ENCODE results near the gene CADM2.

The CADM2 gene

GRCh38 chr3:84961521-84962255 is 2.9 kb downstream of the CADM2 start:
- Histone ChIP-seq H3K9ac (ENCODE audit: low read depth in 1 of 2, low read length in 2 of 2) (no peak overlapping the region), H3K9me3 (ENCODE audit: control insufficient read depth in 1 of 2, low read length in 2 of 2) (no peaks in the 10 kb centered on the region), H3K27ac (ENCODE audit: low read depth, low read length) (no peak overlapping the region), H3K4me3 (ENCODE audit: low read depth in 1 of 2, low read length in 2 of 2) (no peak overlapping the region), H3K27me3 (ENCODE audit: control insufficient read depth in 1 of 2, insufficient read depth in 2 of 2, low read length in 2 of 2) (peaks cover 17 to 21% of the 10 kb centered on the region in 2 donors), H3K4me1 (ENCODE audit: control insufficient read depth in 1 of 2, insufficient read depth in 2 of 2, low read length in 2 of 2) (peaks cover 0 to 5% of the 10 kb centered on the region in 2 donors), H3K36me3 (ENCODE audit: control insufficient read depth in 1 of 2, insufficient read depth in 2 of 2, low read length in 2 of 2) (no peaks in the 10 kb centered on the region)

GRCh38 chr3:84962415-84962814 is 3.6 kb downstream of the CADM2 start:
- no peaks in the 10 kb centered on the region for H3K36me3 ChIP-seq (ENCODE audit: control insufficient read depth in 1 of 2, insufficient read depth in 2 of 2, low read length in 2 of 2)
- peaks cover 0 to 5% of the 10 kb centered on the region in 2 donors for H3K4me1 ChIP-seq (ENCODE audit: control insufficient read depth in 1 of 2, insufficient read depth in 2 of 2, low read length in 2 of 2)
- no peak overlapping the region for H3K4me3 ChIP-seq (ENCODE audit: low read depth in 1 of 2, low read length in 2 of 2)
- peaks cover 17 to 21% of the 10 kb centered on the region in 2 donors for H3K27me3 ChIP-seq (ENCODE audit: control insufficient read depth in 1 of 2, insufficient read depth in 2 of 2, low read length in 2 of 2)
- H3K9ac ChIP-seq (ENCODE audit: low read depth in 1 of 2, low read length in 2 of 2): no peak overlapping the region
- H3K9me3 ChIP-seq (ENCODE audit: control insufficient read depth in 1 of 2, low read length in 2 of 2): no peaks in the 10 kb centered on the region
- H3K27ac ChIP-seq (ENCODE audit: low read depth, low read length): no peak overlapping the region

GRCh38 chr3:84963137-84963536 is 4.3 kb downstream of the CADM2 start:
- Histone ChIP-seq H3K27ac (ENCODE audit: low read depth, low read length) (no peak overlapping the region), H3K9ac (ENCODE audit: low read depth in 1 of 2, low read length in 2 of 2) (no peak overlapping the region), H3K4me3 (ENCODE audit: low read depth in 1 of 2, low read length in 2 of 2) (no peak overlapping the region), H3K36me3 (ENCODE audit: control insufficient read depth in 1 of 2, insufficient read depth in 2 of 2, low read length in 2 of 2) (no peaks in the 10 kb centered on the region), H3K27me3 (ENCODE audit: control insufficient read depth in 1 of 2, insufficient read depth in 2 of 2, low read length in 2 of 2) (peaks cover 17 to 21% of the 10 kb centered on the region in 2 donors), H3K9me3 (ENCODE audit: control insufficient read depth in 1 of 2, low read length in 2 of 2) (no peaks in the 10 kb centered on the region), H3K4me1 (ENCODE audit: control insufficient read depth in 1 of 2, insufficient read depth in 2 of 2, low read length in 2 of 2) (peaks cover 0 to 5% of the 10 kb centered on the region in 2 donors)

GRCh38 chr3:84965141-84965540 is 6.4 kb downstream of the CADM2 start:
- H3K27ac ChIP-seq (ENCODE audit: low read depth, low read length): no peak overlapping the region
- H3K9me3 ChIP-seq (ENCODE audit: control insufficient read depth in 1 of 2, low read length in 2 of 2): no peaks in the 10 kb centered on the region
- no peaks in the 10 kb centered on the region for H3K36me3 ChIP-seq (ENCODE audit: control insufficient read depth in 1 of 2, insufficient read depth in 2 of 2, low read length in 2 of 2)
- H3K4me1 ChIP-seq (ENCODE audit: control insufficient read depth in 1 of 2, insufficient read depth in 2 of 2, low read length in 2 of 2): no peaks in the 10 kb centered on the region
- no peak overlapping the region for H3K9ac ChIP-seq (ENCODE audit: low read depth in 1 of 2, low read length in 2 of 2)
- H3K4me3 ChIP-seq (ENCODE audit: low read depth in 1 of 2, low read length in 2 of 2): no peak overlapping the region
- H3K27me3 ChIP-seq (ENCODE audit: control insufficient read depth in 1 of 2, insufficient read depth in 2 of 2, low read length in 2 of 2): peaks cover 10% of the 10 kb centered on the region in 2 donors

- H3K9me3 ChIP-seq (ENCODE audit: control insufficient read depth in 1 of 2, low read length in 2 of 2): no peaks in the 10 kb centered on the region
- H3K9ac ChIP-seq (ENCODE audit: low read depth in 1 of 2, low read length in 2 of 2): no peak overlapping the region
- H3K36me3 ChIP-seq (ENCODE audit: control insufficient read depth in 1 of 2, insufficient read depth in 2 of 2, low read length in 2 of 2): no peaks in the 10 kb centered on the region
- H3K27ac ChIP-seq (ENCODE audit: low read depth, low read length): no peak overlapping the region
- H3K4me3 ChIP-seq (ENCODE audit: low read depth in 1 of 2, low read length in 2 of 2): no peak overlapping the region
- H3K4me1 ChIP-seq (ENCODE audit: control insufficient read depth in 1 of 2, insufficient read depth in 2 of 2, low read length in 2 of 2): no peaks in the 10 kb centered on the region
- no peaks in the 10 kb centered on the region for H3K27me3 ChIP-seq (ENCODE audit: control insufficient read depth in 1 of 2, insufficient read depth in 2 of 2, low read length in 2 of 2)
These were observed 9.2 kb downstream of the CADM2 start for GRCh38 chr3:84967767-84968581.

- H3K9ac ChIP-seq (ENCODE audit: low read depth in 1 of 2, low read length in 2 of 2): no peak overlapping the region
- no peaks in the 10 kb centered on the region for H3K9me3 ChIP-seq (ENCODE audit: control insufficient read depth in 1 of 2, low read length in 2 of 2)
- H3K4me1 ChIP-seq (ENCODE audit: control insufficient read depth in 1 of 2, insufficient read depth in 2 of 2, low read length in 2 of 2): no peaks in the 10 kb centered on the region
- H3K27ac ChIP-seq (ENCODE audit: low read depth, low read length): no peak overlapping the region
- no peak overlapping the region for H3K4me3 ChIP-seq (ENCODE audit: low read depth in 1 of 2, low read length in 2 of 2)
- no peaks in the 10 kb centered on the region for H3K36me3 ChIP-seq (ENCODE audit: control insufficient read depth in 1 of 2, insufficient read depth in 2 of 2, low read length in 2 of 2)
- H3K27me3 ChIP-seq (ENCODE audit: control insufficient read depth in 1 of 2, insufficient read depth in 2 of 2, low read length in 2 of 2): no peaks in the 10 kb centered on the region
These were observed 10.0 kb downstream of the CADM2 start for GRCh38 chr3:84968701-84969235.

GRCh38 chr3:84974347-84974746 is 15.6 kb downstream of the CADM2 start:
- H3K9ac ChIP-seq (ENCODE audit: low read depth in 1 of 2, low read length in 2 of 2): no peak overlapping the region

GRCh38 chr3:84977021-84977420 is 18.2 kb downstream of the CADM2 start:
- Histone ChIP-seq H3K9me3 (ENCODE audit: control insufficient read depth in 1 of 2, low read length in 2 of 2) (no peaks in the 10 kb centered on the region), H3K4me3 (ENCODE audit: low read depth in 1 of 2, low read length in 2 of 2) (no peak overlapping the region), H3K36me3 (ENCODE audit: control insufficient read depth in 1 of 2, insufficient read depth in 2 of 2, low read length in 2 of 2) (no peaks in the 10 kb centered on the region), H3K4me1 (ENCODE audit: control insufficient read depth in 1 of 2, insufficient read depth in 2 of 2, low read length in 2 of 2) (no peaks in the 10 kb centered on the region), H3K27me3 (ENCODE audit: control insufficient read depth in 1 of 2, insufficient read depth in 2 of 2, low read length in 2 of 2) (no peaks in the 10 kb centered on the region), H3K27ac (ENCODE audit: low read depth, low read length) (no peak overlapping the region), H3K9ac (ENCODE audit: low read depth in 1 of 2, low read length in 2 of 2) (no peak overlapping the region)

More at GRCh38 chr3:84974347-84974746, 15.6 kb downstream of the CADM2 start:
- H3K27me3 ChIP-seq (ENCODE audit: control insufficient read depth in 1 of 2, insufficient read depth in 2 of 2, low read length in 2 of 2): no peaks in the 10 kb centered on the region
- H3K4me1 ChIP-seq (ENCODE audit: control insufficient read depth in 1 of 2, insufficient read depth in 2 of 2, low read length in 2 of 2): no peaks in the 10 kb centered on the region
- no peaks in the 10 kb centered on the region for H3K9me3 ChIP-seq (ENCODE audit: control insufficient read depth in 1 of 2, low read length in 2 of 2)
- no peak overlapping the region for H3K27ac ChIP-seq (ENCODE audit: low read depth, low read length)
- no peak overlapping the region for H3K4me3 ChIP-seq (ENCODE audit: low read depth in 1 of 2, low read length in 2 of 2)
- no peaks in the 10 kb centered on the region for H3K36me3 ChIP-seq (ENCODE audit: control insufficient read depth in 1 of 2, insufficient read depth in 2 of 2, low read length in 2 of 2)

- H3K9me3 ChIP-seq (ENCODE audit: control insufficient read depth in 1 of 2, low read length in 2 of 2): no peaks in the 10 kb centered on the region
- H3K27ac ChIP-seq (ENCODE audit: low read depth, low read length): no peak overlapping the region
- no peaks in the 10 kb centered on the region for H3K27me3 ChIP-seq (ENCODE audit: control insufficient read depth in 1 of 2, insufficient read depth in 2 of 2, low read length in 2 of 2)
- H3K9ac ChIP-seq (ENCODE audit: low read depth in 1 of 2, low read length in 2 of 2): no peak overlapping the region
- H3K36me3 ChIP-seq (ENCODE audit: control insufficient read depth in 1 of 2, insufficient read depth in 2 of 2, low read length in 2 of 2): no peaks in the 10 kb centered on the region
- H3K4me3 ChIP-seq (ENCODE audit: low read depth in 1 of 2, low read length in 2 of 2): no peak overlapping the region
- H3K4me1 ChIP-seq (ENCODE audit: control insufficient read depth in 1 of 2, insufficient read depth in 2 of 2, low read length in 2 of 2): no peaks in the 10 kb centered on the region
These were observed 20.1 kb downstream of the CADM2 start for GRCh38 chr3:84978843-84979242.

- Histone ChIP-seq H3K9ac (ENCODE audit: low read depth in 1 of 2, low read length in 2 of 2) (no peak overlapping the region), H3K36me3 (ENCODE audit: control insufficient read depth in 1 of 2, insufficient read depth in 2 of 2, low read length in 2 of 2) (no peaks in the 10 kb centered on the region), H3K4me1 (ENCODE audit: control insufficient read depth in 1 of 2, insufficient read depth in 2 of 2, low read length in 2 of 2) (no peaks in the 10 kb centered on the region), H3K27ac (ENCODE audit: low read depth, low read length) (no peak overlapping the region), H3K4me3 (ENCODE audit: low read depth in 1 of 2, low read length in 2 of 2) (no peak overlapping the region), H3K9me3 (ENCODE audit: control insufficient read depth in 1 of 2, low read length in 2 of 2) (no peaks in the 10 kb centered on the region), H3K27me3 (ENCODE audit: control insufficient read depth in 1 of 2, insufficient read depth in 2 of 2, low read length in 2 of 2) (no peaks in the 10 kb centered on the region)
These were observed 21.2 kb downstream of the CADM2 start for GRCh38 chr3:84980011-84980410.
